HG02588 (cell line): ENCODE measurements around the gene GABRB1.
"Not testable (repeated sequence)": the region's sequence is repeated elsewhere in the genome, so short reads cannot be mapped to it uniquely, and the experiment has no call there.

Experiments used
- ATAC-seq: cut with Tn5 transposase; IDR thresholded peaks from one replicate; pipeline ENCODE4 v1.9.1; 2021; ENCODE audit warnings: mild to moderate bottlenecking, moderate library complexity; ENCODE audit not compliant: unreplicated experiment

Gene GABRB1

GRCh38 chr4:47275595-47275994 lies 244.2 kb downstream of the GABRB1 start:
- ATAC-seq: no peak

GRCh38 chr4:47278631-47279030 lies 247.3 kb downstream of the GABRB1 start:
- no peak for ATAC-seq

GRCh38 chr4:47287735-47288134 lies 256.4 kb downstream of the GABRB1 start:
- ATAC-seq: peak; percentile 88

GRCh38 chr4:47289805-47290204 lies 258.4 kb downstream of the GABRB1 start:
- no peak for ATAC-seq

- not testable (repeated sequence) for ATAC-seq
These were observed 259.5 kb downstream of the GABRB1 start for GRCh38 chr4:47290873-47291272.

- no peak for ATAC-seq
These were observed 277.8 kb downstream of the GABRB1 start for GRCh38 chr4:47309165-47309564.

GRCh38 chr4:47312170-47312569 lies 280.8 kb downstream of the GABRB1 start:
- ATAC-seq: no peak

- ATAC-seq: no peak
These were observed 282.0 kb downstream of the GABRB1 start for GRCh38 chr4:47313384-47313783.

- peak; percentile 95 for ATAC-seq
These were observed 284.0 kb downstream of the GABRB1 start for GRCh38 chr4:47315346-47315745.

GRCh38 chr4:47326025-47326424 lies 294.7 kb downstream of the GABRB1 start:
- ATAC-seq: no peak

GRCh38 chr4:47330866-47331265 lies 299.5 kb downstream of the GABRB1 start:
- ATAC-seq: no peak

- no peak for ATAC-seq
These were observed 303.3 kb downstream of the GABRB1 start for GRCh38 chr4:47334652-47335051.

GRCh38 chr4:47337893-47338292 lies 306.5 kb downstream of the GABRB1 start:
- ATAC-seq: no peak

- ATAC-seq: no peak
These were observed 309.5 kb downstream of the GABRB1 start for GRCh38 chr4:47340914-47341313.

GRCh38 chr4:47342796-47343195 lies 311.4 kb downstream of the GABRB1 start:
- no peak for ATAC-seq

GRCh38 chr4:47349326-47349725 lies 318.0 kb downstream of the GABRB1 start:
- no peak for ATAC-seq

- no peak for ATAC-seq
These were observed 324.2 kb downstream of the GABRB1 start for GRCh38 chr4:47355568-47355967.

GRCh38 chr4:47359891-47360290 lies 328.5 kb downstream of the GABRB1 start:
- ATAC-seq: no peak

GRCh38 chr4:47367761-47368160 lies 336.4 kb downstream of the GABRB1 start:
- ATAC-seq: no peak

- ATAC-seq: no peak
These were observed 336.8 kb downstream of the GABRB1 start for GRCh38 chr4:47368211-47368610.

- no peak for ATAC-seq
These were observed 341.2 kb downstream of the GABRB1 start for GRCh38 chr4:47372561-47372960.

GRCh38 chr4:47373174-47373573 lies 341.8 kb downstream of the GABRB1 start:
- no peak for ATAC-seq

- ATAC-seq: no peak
These were observed 342.3 kb downstream of the GABRB1 start for GRCh38 chr4:47373709-47374108.

- ATAC-seq: no peak
These were observed 343.1 kb downstream of the GABRB1 start for GRCh38 chr4:47374477-47374876.
